ENCODE results near the gene CSF3. TPM values are rescaled to one million over a fixed set of nuclear protein-coding genes. Genes with fewer than 3 reads are reported as not detected.

Gene CSF3
- total and polyA plus RNA-seq, 2 of the 13 experiments (the other 11 are each of a cell fraction or from before 2014, with no cell fraction given), result 0.09 TPM; not detected in 1

- peak; percentile 68; the same call in 1 of the 2 replicates for TF ChIP-seq E2F5 (CRISPR knock-in tag; conservative IDR thresholded peaks at IDR 0.05)
- no peak for TF ChIP-seq NFRKB (IDR thresholded peaks at IDR 0.05)
- peak; percentile 63; the same call in 1 of the 2 replicates for TF ChIP-seq ZSCAN25 (CRISPR knock-in tag; IDR thresholded peaks at IDR 0.05)
- TF ChIP-seq ELF1 (CRISPR knock-in tag; IDR thresholded peaks at IDR 0.05), result no peak
- TF ChIP-seq NFE2L1 (CRISPR knock-in tag; IDR thresholded peaks at IDR 0.05; ENCODE audit: borderline replicate concordance), result no peak
- peak; percentile 59 for TF ChIP-seq ZBTB38 (CRISPR knock-in tag; IDR thresholded peaks at IDR 0.05)
- no peak for TF ChIP-seq ZNF251 (CRISPR knock-in tag; IDR thresholded peaks at IDR 0.05)
- no peak for TF ChIP-seq PRPF4 (IDR thresholded peaks at IDR 0.05; ENCODE audit: low read depth, low read length, poor library complexity, severe bottlenecking)
- no peak for TF ChIP-seq CERS6 (CRISPR knock-in tag; IDR thresholded peaks at IDR 0.05)
- no peak for TF ChIP-seq SMARCC2 (IDR thresholded peaks at IDR 0.05)
- no peak for TF ChIP-seq ZNF713 (CRISPR knock-in tag; IDR thresholded peaks at IDR 0.05)
- TF ChIP-seq FOSL1 (CRISPR knock-in tag; IDR thresholded peaks at IDR 0.05; ENCODE audit: borderline replicate concordance), result no peak
- TF ChIP-seq SAP130 (CRISPR knock-in tag; IDR thresholded peaks at IDR 0.05; ENCODE audit: low read depth), result 0 out of 2 replicates have a peak, but pooled peaks have one; percentile 18
- TF ChIP-seq ATF7-NPFF (CRISPR knock-in tag; IDR thresholded peaks at IDR 0.05; ENCODE audit: low read depth), result no peak; the same call in 1 of the 2 replicates
- TF ChIP-seq ZNF639 (CRISPR knock-in tag; conservative IDR thresholded peaks at IDR 0.05), result no peak
- no peak for TF ChIP-seq CREBL2 (CRISPR knock-in tag; IDR thresholded peaks at IDR 0.05; ENCODE audit: borderline replicate concordance)
- TF ChIP-seq ZNF280D (CRISPR knock-in tag; IDR thresholded peaks at IDR 0.05), result no peak
- no peak for TF ChIP-seq ZNF800 (CRISPR knock-in tag; IDR thresholded peaks at IDR 0.05)
- TF ChIP-seq ZNF274 (CRISPR knock-in tag; IDR thresholded peaks at IDR 0.05), result peak; percentile 66; the same call in 1 of the 2 replicates
- no peak for TF ChIP-seq ZNF768 (CRISPR knock-in tag; IDR thresholded peaks at IDR 0.05)
- TF ChIP-seq IRX3 (CRISPR knock-in tag; IDR thresholded peaks at IDR 0.05; ENCODE audit: borderline replicate concordance, low read depth), result no peak
- TF ChIP-seq ZNF253 (CRISPR knock-in tag; IDR thresholded peaks at IDR 0.05; ENCODE audit: borderline replicate concordance), result no peak
Observed at GRCh38 chr17:40026816-40027613, 11.8 kb downstream of the CSF3 start (continued).

Data from HepG2 (cell line).